Ovary (tissue), 3 donors: Measurements from ENCODE around the gene CCNDBP1.

ENCODE experiments used
- EP300 ChIP-seq: sonication (generic); formaldehyde crosslinking; IDR thresholded peaks from one replicate; pipeline ENCODE4 v1.6.1; 2017; ENCODE audit warnings: antibody characterized with exemption
- POLR2A ChIP-seq: fragments of 450-650 bp; IDR thresholded peaks from one replicate; pipeline ENCODE4 v1.6.1; 2017; ENCODE audit warnings: antibody characterized with exemption, mild to moderate bottlenecking, moderate library complexity
- TF ChIP-seq, protein P1 (sequence below), 3 donors: fragments of 450-650 bp in 2 of 3; fragments of 200-600 bp in 1 of 3; IDR thresholded peaks; one replicate each; pipeline versions ENCODE4 v1.5.1 to v1.8.0; 2016 to 2022; ENCODE audit warnings: antibody characterized with exemption in 3 of 3, mild to moderate bottlenecking in 1 of 3
- donor health status: DM: no; HTN: no; CAD: no.

DNA sequence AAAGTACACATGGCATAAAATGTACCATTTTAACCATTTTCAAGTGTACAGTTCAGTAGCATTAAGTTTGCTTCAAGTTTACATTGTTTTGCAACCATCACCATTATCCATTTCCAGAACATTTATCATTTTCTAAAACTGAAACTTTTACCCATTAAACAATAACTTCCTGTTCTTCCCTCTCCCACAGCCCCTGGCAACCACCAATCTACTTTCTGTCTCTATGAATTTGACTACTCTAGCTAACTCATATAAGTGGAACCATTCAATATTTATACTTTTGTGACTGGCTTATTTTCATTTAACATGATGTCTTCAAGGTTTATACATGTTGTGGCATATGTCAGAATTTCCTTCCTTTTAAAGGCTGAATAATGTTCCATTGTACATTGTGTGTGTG is 31.9 kb upstream of the CCNDBP1 start:
- TF ChIP-seq, protein P1, sequence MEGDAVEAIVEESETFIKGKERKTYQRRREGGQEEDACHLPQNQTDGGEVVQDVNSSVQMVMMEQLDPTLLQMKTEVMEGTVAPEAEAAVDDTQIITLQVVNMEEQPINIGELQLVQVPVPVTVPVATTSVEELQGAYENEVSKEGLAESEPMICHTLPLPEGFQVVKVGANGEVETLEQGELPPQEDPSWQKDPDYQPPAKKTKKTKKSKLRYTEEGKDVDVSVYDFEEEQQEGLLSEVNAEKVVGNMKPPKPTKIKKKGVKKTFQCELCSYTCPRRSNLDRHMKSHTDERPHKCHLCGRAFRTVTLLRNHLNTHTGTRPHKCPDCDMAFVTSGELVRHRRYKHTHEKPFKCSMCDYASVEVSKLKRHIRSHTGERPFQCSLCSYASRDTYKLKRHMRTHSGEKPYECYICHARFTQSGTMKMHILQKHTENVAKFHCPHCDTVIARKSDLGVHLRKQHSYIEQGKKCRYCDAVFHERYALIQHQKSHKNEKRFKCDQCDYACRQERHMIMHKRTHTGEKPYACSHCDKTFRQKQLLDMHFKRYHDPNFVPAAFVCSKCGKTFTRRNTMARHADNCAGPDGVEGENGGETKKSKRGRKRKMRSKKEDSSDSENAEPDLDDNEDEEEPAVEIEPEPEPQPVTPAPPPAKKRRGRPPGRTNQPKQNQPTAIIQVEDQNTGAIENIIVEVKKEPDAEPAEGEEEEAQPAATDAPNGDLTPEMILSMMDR (IDR thresholded peaks at IDR 0.05) = no peak
- TF ChIP-seq POLR2A (no peak), EP300 (no peak)
